IMR-90 (cell line): ENCODE data around the gene TRAPPC4.
A peak's percentile ranks its signal among the peaks of the same experiment; 100 is the strongest.

ENCODE experiments used
- CHD1 ChIP-seq: IDR thresholded peaks from 2 replicates; pipeline ENCODE4 v1.6.1; 2012; ENCODE audit warnings: low read depth, low read length, improper control_type of control experiment
- FOS ChIP-seq: fragments of 150-350 bp; IDR thresholded peaks from 2 replicates; pipeline ENCODE4 v1.6.1; 2016; ENCODE audit warnings: low read depth, low read length
- MXI1 ChIP-seq: IDR thresholded peaks from 2 replicates; pipeline ENCODE4 v1.6.1; 2012; ENCODE audit warnings: low read depth, mild to moderate bottlenecking, low read length, moderate library complexity, borderline replicate concordance
- POLR2A ChIP-seq: IDR thresholded peaks from 2 replicates; pipeline ENCODE4 v1.6.1; 2012; ENCODE audit warnings: mild to moderate bottlenecking, low read depth, low read length
- RAD21 ChIP-seq: IDR thresholded peaks from 2 replicates; pipeline ENCODE4 v1.6.1; 2012; ENCODE audit warnings: low read length, improper control_type of control experiment
- RCOR1 ChIP-seq: IDR thresholded peaks from 2 replicates; pipeline ENCODE4 v1.6.1; 2012; ENCODE audit warnings: mild to moderate bottlenecking, low read length, improper control_type of control experiment; ENCODE audit not compliant: insufficient replicate concordance
- SMC3 ChIP-seq: fragments of 150-350 bp; IDR thresholded peaks from 2 replicates; pipeline ENCODE4 v1.6.1; 2016; ENCODE audit warnings: low read depth, mild to moderate bottlenecking, antibody characterized with exemption, low read length, moderate library complexity
- TF ChIP-seq, protein P1 (sequence below): conservative IDR thresholded peaks from 2 replicates; pipeline ENCODE4 v1.5.1; 2012; ENCODE audit warnings: mild to moderate bottlenecking, low read depth, low read length, improper control_type of control experiment
- TF ChIP-seq, protein P2 (sequence below): fragments of 150-350 bp; IDR thresholded peaks from 2 replicates; pipeline ENCODE4 v1.6.1; 2016; ENCODE audit warnings: low read depth, mild to moderate bottlenecking, low read length, moderate library complexity, borderline replicate concordance

DNA sequence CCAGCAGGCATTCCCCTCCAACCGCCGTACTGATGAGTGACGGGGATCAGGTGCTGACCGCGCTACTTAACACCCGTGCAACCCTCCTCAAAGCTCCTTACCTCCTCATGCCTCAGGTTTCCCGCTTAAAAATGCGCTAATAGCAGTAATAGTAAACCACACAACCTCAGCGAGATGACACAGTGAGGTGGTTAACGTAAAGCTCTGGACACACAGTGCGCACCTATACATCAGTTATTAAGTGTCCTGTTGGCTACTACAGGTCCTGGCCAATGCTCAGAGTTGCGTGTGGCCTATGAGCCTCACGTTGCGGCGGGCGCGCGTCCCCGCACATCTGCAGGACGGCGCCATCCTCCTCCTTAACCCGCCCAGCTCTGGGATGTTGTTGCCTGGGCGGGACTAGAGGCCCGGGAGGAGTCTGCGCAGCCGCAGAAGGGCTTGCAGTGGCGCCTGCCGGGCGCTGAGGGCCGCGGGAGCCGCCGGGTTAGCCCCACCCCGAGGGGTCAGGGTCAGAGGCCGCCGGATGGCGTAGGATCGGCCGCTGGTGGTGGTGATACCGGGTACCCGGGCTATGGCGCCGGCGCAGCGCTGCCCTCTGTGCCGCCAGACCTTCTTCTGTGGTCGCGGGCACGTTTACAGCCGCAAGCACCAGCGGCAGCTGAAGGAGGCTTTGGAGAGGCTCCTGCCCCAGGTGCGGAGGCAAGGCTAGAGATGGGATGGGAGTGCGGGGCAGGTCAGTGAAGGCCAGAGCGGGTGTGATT is 20.8 kb upstream of the TRAPPC4 start, which contains the start of gene CENATAC:
- TF ChIP-seq, protein P1, sequence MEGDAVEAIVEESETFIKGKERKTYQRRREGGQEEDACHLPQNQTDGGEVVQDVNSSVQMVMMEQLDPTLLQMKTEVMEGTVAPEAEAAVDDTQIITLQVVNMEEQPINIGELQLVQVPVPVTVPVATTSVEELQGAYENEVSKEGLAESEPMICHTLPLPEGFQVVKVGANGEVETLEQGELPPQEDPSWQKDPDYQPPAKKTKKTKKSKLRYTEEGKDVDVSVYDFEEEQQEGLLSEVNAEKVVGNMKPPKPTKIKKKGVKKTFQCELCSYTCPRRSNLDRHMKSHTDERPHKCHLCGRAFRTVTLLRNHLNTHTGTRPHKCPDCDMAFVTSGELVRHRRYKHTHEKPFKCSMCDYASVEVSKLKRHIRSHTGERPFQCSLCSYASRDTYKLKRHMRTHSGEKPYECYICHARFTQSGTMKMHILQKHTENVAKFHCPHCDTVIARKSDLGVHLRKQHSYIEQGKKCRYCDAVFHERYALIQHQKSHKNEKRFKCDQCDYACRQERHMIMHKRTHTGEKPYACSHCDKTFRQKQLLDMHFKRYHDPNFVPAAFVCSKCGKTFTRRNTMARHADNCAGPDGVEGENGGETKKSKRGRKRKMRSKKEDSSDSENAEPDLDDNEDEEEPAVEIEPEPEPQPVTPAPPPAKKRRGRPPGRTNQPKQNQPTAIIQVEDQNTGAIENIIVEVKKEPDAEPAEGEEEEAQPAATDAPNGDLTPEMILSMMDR = 0 out of 2 replicates have a peak, but pooled peaks have one; percentile 1
- no peak for TF ChIP-seq CHD1
- TF ChIP-seq FOS = no peak
- peak; percentile 39; the same call in 1 of the 2 replicates for TF ChIP-seq POLR2A
- no peak for TF ChIP-seq SMC3
- TF ChIP-seq, protein P2, sequence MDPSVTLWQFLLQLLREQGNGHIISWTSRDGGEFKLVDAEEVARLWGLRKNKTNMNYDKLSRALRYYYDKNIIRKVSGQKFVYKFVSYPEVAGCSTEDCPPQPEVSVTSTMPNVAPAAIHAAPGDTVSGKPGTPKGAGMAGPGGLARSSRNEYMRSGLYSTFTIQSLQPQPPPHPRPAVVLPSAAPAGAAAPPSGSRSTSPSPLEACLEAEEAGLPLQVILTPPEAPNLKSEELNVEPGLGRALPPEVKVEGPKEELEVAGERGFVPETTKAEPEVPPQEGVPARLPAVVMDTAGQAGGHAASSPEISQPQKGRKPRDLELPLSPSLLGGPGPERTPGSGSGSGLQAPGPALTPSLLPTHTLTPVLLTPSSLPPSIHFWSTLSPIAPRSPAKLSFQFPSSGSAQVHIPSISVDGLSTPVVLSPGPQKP = no peak
- TF ChIP-seq RCOR1 = no peak
- TF ChIP-seq RAD21 = no peak
- peak; percentile 53; the same call in 1 of the 2 replicates for TF ChIP-seq MXI1
